K562 (cell line): ENCODE measurements around the gene ZNF148. TPM values are rescaled to one million over a fixed set of nuclear protein-coding genes. Genes with fewer than 3 reads are reported as not detected.

ENCODE experiments used
- ATAC-seq: fragments of 200-7000 bp; cut with Tn5 transposase; 3 replicates; pipeline ENCODE4 v1.9.1; 2020; ENCODE audit warnings: moderate library complexity
- BruUV-seq: library from RNA; stranded (reverse); fragments of 400-500 nt; replicated peaks from 2 replicates; lab custom pipeline; 2021; lab: Mats Ljungman, UMichigan
- CTCF ChIA-PET: fragments of 300-600 bp; formaldehyde crosslinking; extraction: SDS; loops from one replicate; lab custom pipeline; 2021; ENCODE audit warnings: low intra/inter-chr PET ratio; lab: Yijun Ruan, JAX
- POLR2A ChIA-PET: fragments of 300-600, 350-650 bp; sonication (Branson Sonifier 250); formaldehyde crosslinking; extraction: SDS; loops from one replicate; lab custom pipeline; 2021; ENCODE audit warnings: antibody characterized with exemption, inconsistent platforms; lab: Yijun Ruan, JAX
- DNase-seq, 4 experiments: peaks; one replicate each; pipeline versions ENCODE4 v3.0.0 to v3.0.0-alpha.2; 2011 to 2018; ENCODE audit warnings: low spot score in 3 of 4, mixed read lengths in 3 of 4; ENCODE audit errors: extremely low read depth in 1 of 4
- FAIRE-seq: peaks from 2 replicates; lab custom pipeline; 2011; peaks lifted over from hg19 to GRCh38; lab: Jason Lieb, UNC
- H2AFZ ChIP-seq: 2 replicates; pipeline ENCODE4 v1.6.0; 2011; ENCODE audit warnings: low read depth, low read length, control low read depth, inconsistent platforms
- H3K27ac ChIP-seq: fragments of 200-600 bp; 3 replicates; pipeline ENCODE4 v1.8.0; 2011; ENCODE audit warnings: low read depth, mild to moderate bottlenecking, control low read depth, inconsistent platforms, low read length, moderate library complexity, mixed read lengths; ENCODE audit errors: extremely low read depth
- H3K27me3 ChIP-seq, 2 experiments: fragments of 300-600 bp in 1 of 2; 2 replicates in 1 of 2; 3 replicates in 1 of 2; pipeline versions ENCODE4 v1.6.0 to v1.8.0; 2011; ENCODE audit warnings: inconsistent platforms in 2 of 2, low read length in 2 of 2, mild to moderate bottlenecking in 1 of 2, mixed read lengths in 1 of 2, moderate library complexity in 1 of 2; ENCODE audit not compliant: control insufficient read depth in 2 of 2, insufficient read depth in 2 of 2
- H3K36me3 ChIP-seq: fragments of 300-600 bp; 3 replicates; pipeline ENCODE4 v1.8.0; 2011; ENCODE audit warnings: mild to moderate bottlenecking, low read length, inconsistent platforms; ENCODE audit not compliant: control insufficient read depth, insufficient read depth
- H3K4me1 ChIP-seq, 2 experiments: fragments of 200-600 bp in 1 of 2; replicated peaks in 1 of 2; 2 replicates in 1 of 2; 3 replicates in 1 of 2; pipeline versions ENCODE4 v1.5.1 to v1.8.0; 2011; ENCODE audit warnings: inconsistent platforms in 2 of 2, low read length in 2 of 2, mild to moderate bottlenecking in 1 of 2, mixed read lengths in 1 of 2, moderate library complexity in 1 of 2; ENCODE audit not compliant: control insufficient read depth in 2 of 2, insufficient read depth in 2 of 2
- H3K4me2 ChIP-seq: 2 replicates; pipeline ENCODE4 v1.6.1; 2011; ENCODE audit warnings: low read length, control low read depth, inconsistent platforms, mixed read lengths; ENCODE audit not compliant: insufficient read depth
- H3K4me3 ChIP-seq: fragments of 200-600 bp; sonication (generic), shearing (Covaris generic); 2 replicates; pipeline ENCODE4 v1.5.1; 2016; ENCODE audit warnings: control low read depth, inconsistent platforms
- H3K79me2 ChIP-seq: fragments of 200-600 bp; 3 replicates; pipeline ENCODE4 v1.8.0; 2011; ENCODE audit warnings: low read length, inconsistent platforms; ENCODE audit not compliant: control insufficient read depth, insufficient read depth
- H3K9ac ChIP-seq, 2 experiments: 2 replicates each; pipeline versions ENCODE4 v1.6.0 to v1.6.1; 2011; ENCODE audit warnings: low read depth in 2 of 2, low read length in 2 of 2, control low read depth in 1 of 2, inconsistent platforms in 1 of 2, mild to moderate bottlenecking in 1 of 2, mixed read lengths in 1 of 2; ENCODE audit not compliant: insufficient read depth in 1 of 2
- H3K9me1 ChIP-seq: one replicate; pipeline ENCODE4 v1.6.0; 2011; ENCODE audit warnings: inconsistent platforms, mild to moderate bottlenecking, low read length, moderate library complexity; ENCODE audit not compliant: control insufficient read depth, insufficient read depth
- H3K9me3 ChIP-seq: replicated peaks from 2 replicates; pipeline ENCODE4 v1.5.1; 2011; ENCODE audit warnings: low read depth, low read length, inconsistent platforms; ENCODE audit not compliant: control insufficient read depth, insufficient read depth
- H4K20me1 ChIP-seq: replicated peaks from 2 replicates; pipeline ENCODE4 v1.6.1; 2011; ENCODE audit warnings: low read length, inconsistent platforms, mixed read lengths; ENCODE audit not compliant: control insufficient read depth, insufficient read depth
- FOXK1 ChIP-seq: sonication (generic); formaldehyde crosslinking; IDR thresholded peaks from 2 replicates; pipeline ENCODE4 v1.8.0; 2022; ENCODE audit warnings: missing genetic modification reagents, mild to moderate bottlenecking, borderline replicate concordance
- KLF10 ChIP-seq: fragments of 250-450 bp; sonication (Bioruptor Pico); IDR thresholded peaks from 2 replicates; pipeline ENCODE4 v1.6.1; 2021; ENCODE audit warnings: matching md5 sums
- LCOR ChIP-seq: sonication (generic); formaldehyde crosslinking; IDR thresholded peaks from 2 replicates; pipeline ENCODE4 v1.8.0; 2022; ENCODE audit warnings: mild to moderate bottlenecking, missing genetic modification reagents
- MEIS2 ChIP-seq: fragments of 450-650 bp; IDR thresholded peaks from 2 replicates; pipeline ENCODE4 v1.6.1; 2014; ENCODE audit warnings: mild to moderate bottlenecking; ENCODE audit not compliant: partially characterized antibody
- MTA3 ChIP-seq: fragments of 450-650 bp; formaldehyde crosslinking; IDR thresholded peaks from 2 replicates; pipeline ENCODE4 v1.6.1; 2017; ENCODE audit warnings: mild to moderate bottlenecking, borderline replicate concordance
- NFRKB ChIP-seq: fragments of 450-650 bp; IDR thresholded peaks from 2 replicates; pipeline ENCODE4 v1.6.1; 2016; ENCODE audit warnings: low read depth
- NR2C2 ChIP-seq, 2 experiments: fragments of 200-800 bp in 1 of 2; sonication (Bioruptor generic) in 1 of 2; sonication (generic) in 1 of 2; formaldehyde crosslinking in 1 of 2; IDR thresholded peaks; 2 replicates each; pipeline versions ENCODE4 v1.6.1 to v1.8.0; 2016 to 2022; ENCODE audit warnings: mild to moderate bottlenecking in 1 of 2, missing compliant biosample characterization in 1 of 2, missing genetic modification characterization in 1 of 2, missing genetic modification reagents in 1 of 2
- PURB ChIP-seq: sonication (generic); formaldehyde crosslinking; IDR thresholded peaks from 2 replicates; pipeline ENCODE4 v1.9.0; 2021; ENCODE audit warnings: low read depth, mild to moderate bottlenecking, missing genetic modification reagents
- RBM25 ChIP-seq: fragments of 200-400 bp; formaldehyde crosslinking; IDR thresholded peaks from 2 replicates; pipeline ENCODE4 v1.6.1; 2018; ENCODE audit warnings: low read length, low read depth, moderate library complexity; ENCODE audit not compliant: severe bottlenecking
- SRF ChIP-seq, 2 experiments: fragments of 250-450, 450-650 bp in 1 of 2; sonication (Bioruptor Pico) in 1 of 2; sonication (generic) in 1 of 2; formaldehyde crosslinking; IDR thresholded peaks; 2 replicates each; pipeline versions ENCODE4 v1.5.0 to v1.5.1; 2020 to 2022; ENCODE audit warnings: mild to moderate bottlenecking in 1 of 2, missing genetic modification reagents in 1 of 2
- ZNF175 ChIP-seq: fragments of 200-800 bp; sonication (Bioruptor generic); IDR thresholded peaks from 2 replicates; pipeline ENCODE4 v1.6.1; 2016; ENCODE audit warnings: low read depth, mild to moderate bottlenecking, missing genetic modification characterization, missing compliant biosample characterization
- ZNF778 ChIP-seq: fragments of 450-650 bp; formaldehyde crosslinking; IDR thresholded peaks from 2 replicates; pipeline ENCODE4 v1.4.0; 2020; ENCODE audit warnings: mild to moderate bottlenecking, moderate library complexity
- ZZZ3 ChIP-seq: fragments of 450-650 bp; IDR thresholded peaks from 2 replicates; pipeline ENCODE4 v1.6.1; 2016; ENCODE audit warnings: antibody characterized with exemption, mild to moderate bottlenecking, moderate library complexity
- WGBS: fragments of 100-300 bp; shearing (Covaris generic); methylation state at CpG from one replicate; pipeline ENCODE4 v1.1.6; 2016; ENCODE audit warnings: low coverage, mixed read lengths; ENCODE audit not compliant: insufficient coverage; ENCODE audit errors: missing lambda C conversion rate; 5-methylcytosine and 5-hydroxymethylcytosine counted together
- in situ Hi-C: fragments of 300-500 bp; cut with MboI; formaldehyde crosslinking; loops from 4 replicates; pipeline ENCODE4 v1.15.0; 2018; ENCODE audit warnings: inconsistent platforms, mixed read lengths
- intact Hi-C: fragments of 100-400 bp; cut with micrococcal nuclease; formaldehyde crosslinking; loops from 2 replicates; pipeline ENCODE4 v1.14.2; 2022
- polyA plus RNA-seq, 8 experiments: library from polyadenylated mRNA; depleted of rRNA in 4 of 8; stranded (reverse) in 5 of 8; unstranded in 3 of 8; fragments of >200 nt; fragmentation: Nextera tagmentation in 2 of 8; fragmentation: Illumina TruSeq in 1 of 8; extraction: Ambion mirVana in 2 of 8; extraction: Trizol in 1 of 8; gene quantifications; 2 replicates each; pipeline versions ENCODE4 v1.2.1 to v1.2.3, GENCODE V29; 2011 to 2014; ENCODE audit warnings: inconsistent platforms in 1 of 8, missing spikeins in 1 of 8
- total RNA-seq, 7 experiments: library from RNA; depleted of rRNA in 6 of 7; stranded (reverse); fragments of >200 nt in 6 of 7; fragmentation: Illumina TruSeq in 2 of 7; extraction: Trizol in 2 of 7; gene quantifications; 2 replicates each; pipeline versions ENCODE4 v1.2.1 to v1.2.3, GENCODE V29; 2011 to 2021; ENCODE audit warnings: low replicate concordance in 1 of 7
- TF ChIP-seq, protein P1 (sequence below): sonication (generic); formaldehyde crosslinking; IDR thresholded peaks from 2 replicates; pipeline ENCODE4 v1.8.0; 2022; ENCODE audit warnings: mild to moderate bottlenecking, missing genetic modification reagents
- TF ChIP-seq, protein P2 (sequence below), 2 experiments: IDR thresholded peaks; 2 replicates each; pipeline ENCODE4 v1.6.1; 2011; ENCODE audit warnings: borderline replicate concordance in 1 of 2, control low read depth in 1 of 2, low read depth in 1 of 2, low read length in 1 of 2, mild to moderate bottlenecking in 1 of 2, mixed read lengths in 1 of 2, moderate library complexity in 1 of 2; ENCODE audit not compliant: insufficient read depth in 1 of 2, insufficient read length in 1 of 2, poor library complexity in 1 of 2, severe bottlenecking in 1 of 2; ENCODE audit errors: extremely low read depth in 1 of 2

ZNF148 gene
- total and polyA plus RNA-seq, 9 of the 15 experiments (the other 6 are each of a cell fraction or from before 2014, with no cell fraction given) = 2.7 to 15.1 (median 8.3) TPM

DNA sequence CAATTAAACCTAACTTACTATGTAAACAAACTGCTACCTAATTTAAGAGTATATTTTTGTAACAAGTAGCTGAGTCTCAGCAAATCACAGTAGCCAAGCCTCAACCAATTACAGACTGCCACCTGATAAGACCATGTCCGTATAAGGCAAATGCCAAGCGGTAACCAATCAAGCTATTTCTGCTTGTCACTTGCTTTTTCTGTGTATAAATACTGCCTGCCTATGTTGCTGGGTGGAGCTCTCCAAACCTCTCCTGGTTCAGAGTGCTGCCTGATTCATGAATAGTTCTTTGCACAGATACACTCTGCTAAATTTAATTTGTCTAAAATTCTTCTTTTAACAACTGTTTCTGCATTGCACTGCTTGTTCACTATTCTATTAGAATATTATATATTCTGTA lies 42.6 kb downstream of the ZNF148 start:
- peaks cover 0 to 3% of the 10 kb centered on the region in 2 experiments; a peak in 2 of 5 replicates for H3K4me1 ChIP-seq
- CTCF ChIA-PET = no interaction called here
- no peak overlapping the region for H2AFZ ChIP-seq
- H3K27ac ChIP-seq = no peak overlapping the region
- FAIRE-seq = peak; percentile 35
- H3K4me2 ChIP-seq = no peak overlapping the region
- intact Hi-C loops = no loop called here
- no peaks in the 10 kb centered on the region for H3K9me1 ChIP-seq
- no TSS peak for BruUV-seq
- H3K36me3 ChIP-seq = no peaks in the 10 kb centered on the region
- H4K20me1 ChIP-seq = no peaks in the 10 kb centered on the region
- H3K4me3 ChIP-seq = no peak overlapping the region
- peak; percentile 79 for ATAC-seq
- WGBS = 19% methylated on average over 2 of the region's 2 CpGs
- H3K27me3 ChIP-seq = no peaks in the 10 kb centered on the region
- in situ Hi-C loops = no loop called here
- H3K9ac ChIP-seq = no peak overlapping the region
- TF ChIP-seq RBM25 (peak; percentile 18), SRF (CRISPR knock-in tag; IDR thresholded peaks at IDR 0.05) (peak; percentile 73 to 97; a peak in 3 of 4 replicates), LCOR (CRISPR knock-in tag) (no peak), MTA3 (no peak), ZZZ3 (no peak)
- peak in 1 of 4 experiments; percentile 13 for DNase-seq
- no peaks in the 10 kb centered on the region for H3K9me3 ChIP-seq
- H3K79me2 ChIP-seq = peaks cover 62% of the 10 kb centered on the region
- POLR2A ChIA-PET = no interaction called here

DNA sequence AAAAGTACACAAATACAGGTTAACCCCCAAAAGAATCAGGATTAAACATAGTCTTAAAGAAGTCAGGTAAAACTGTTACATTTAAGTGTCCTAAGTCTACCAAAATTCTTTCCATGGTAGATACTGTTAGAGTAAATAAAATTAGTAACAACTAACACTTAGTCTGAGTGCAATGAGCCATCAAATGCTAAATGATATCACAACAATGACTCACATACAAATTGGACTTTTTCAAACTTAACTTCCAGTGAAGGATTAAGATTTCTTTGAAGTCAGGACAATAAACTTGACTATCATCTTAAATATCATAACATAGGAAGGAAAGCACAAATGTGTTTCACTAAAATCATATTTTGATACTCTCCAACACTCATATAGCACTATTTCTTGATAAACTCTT lies 43.9 kb downstream of the ZNF148 start:
- no TSS peak for BruUV-seq
- intact Hi-C loops (no loop called here), in situ Hi-C loops (no loop called here)
- Histone ChIP-seq H3K27me3 (no peaks in the 10 kb centered on the region), H4K20me1 (no peaks in the 10 kb centered on the region), H3K9me1 (no peaks in the 10 kb centered on the region), H3K79me2 (peaks cover 53% of the 10 kb centered on the region), H3K4me1 (peaks cover 0 to 3% of the 10 kb centered on the region in 2 experiments; a peak in 1 of 5 replicates), H3K9ac (no peak overlapping the region), H2AFZ (no peak overlapping the region), H3K4me3 (no peak overlapping the region), H3K9me3 (no peaks in the 10 kb centered on the region), H3K36me3 (no peaks in the 10 kb centered on the region), H3K4me2 (no peak overlapping the region), H3K27ac (no peak overlapping the region)
- ChIA-PET CTCF (no interaction called here), POLR2A (no interaction called here)
- DNase-seq (no peak), FAIRE-seq (no peak), ATAC-seq (no peak)
- TF ChIP-seq, protein P1, sequence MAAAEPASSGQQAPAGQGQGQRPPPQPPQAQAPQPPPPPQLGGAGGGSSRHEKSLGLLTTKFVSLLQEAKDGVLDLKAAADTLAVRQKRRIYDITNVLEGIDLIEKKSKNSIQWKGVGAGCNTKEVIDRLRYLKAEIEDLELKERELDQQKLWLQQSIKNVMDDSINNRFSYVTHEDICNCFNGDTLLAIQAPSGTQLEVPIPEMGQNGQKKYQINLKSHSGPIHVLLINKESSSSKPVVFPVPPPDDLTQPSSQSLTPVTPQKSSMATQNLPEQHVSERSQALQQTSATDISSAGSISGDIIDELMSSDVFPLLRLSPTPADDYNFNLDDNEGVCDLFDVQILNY = no peak
- TF ChIP-seq, protein P2, sequence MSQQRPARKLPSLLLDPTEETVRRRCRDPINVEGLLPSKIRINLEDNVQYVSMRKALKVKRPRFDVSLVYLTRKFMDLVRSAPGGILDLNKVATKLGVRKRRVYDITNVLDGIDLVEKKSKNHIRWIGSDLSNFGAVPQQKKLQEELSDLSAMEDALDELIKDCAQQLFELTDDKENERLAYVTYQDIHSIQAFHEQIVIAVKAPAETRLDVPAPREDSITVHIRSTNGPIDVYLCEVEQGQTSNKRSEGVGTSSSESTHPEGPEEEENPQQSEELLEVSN (IDR thresholded peaks at IDR 0.05; ENCODE audit: borderline replicate concordance in 1 of 2, extremely low read depth in 1 of 2, insufficient read depth in 1 of 2, insufficient read length in 1 of 2, low read depth in 1 of 2, low read length in 1 of 2, poor library complexity in 1 of 2, severe bottlenecking in 1 of 2) = no peak
- TF ChIP-seq NR2C2 (CRISPR knock-in tag; IDR thresholded peaks at IDR 0.05) (no peak), NR2C2 (tag; IDR thresholded peaks at IDR 0.05) (no peak), PURB (CRISPR knock-in tag) (no peak), FOXK1 (CRISPR knock-in tag) (no peak), NFRKB (no peak), ZNF175 (CRISPR knock-in tag) (no peak), KLF10 (no peak), MEIS2 (no peak), ZNF778 (no peak)
